HG03520 (cell line): ENCODE results near the gene GPR158.
"Not testable (repeated sequence)": the region's sequence is repeated elsewhere in the genome, so short reads cannot be mapped to it uniquely, and the experiment has no call there.

Source experiments
- ATAC-seq: cut with Tn5 transposase; IDR thresholded peaks from one replicate; pipeline ENCODE4 v1.9.1; 2021; ENCODE audit warnings: mild to moderate bottlenecking, moderate library complexity; ENCODE audit not compliant: unreplicated experiment

GPR158 gene

GRCh38 chr10:25294032-25294926 lies 119.5 kb downstream of the GPR158 start:
- ATAC-seq = no peak

GRCh38 chr10:25296324-25296723 lies 121.5 kb downstream of the GPR158 start:
- ATAC-seq = no peak

GRCh38 chr10:25297466-25297865 lies 122.7 kb downstream of the GPR158 start:
- ATAC-seq = no peak

GRCh38 chr10:25300073-25300472 lies 125.3 kb downstream of the GPR158 start:
- no peak for ATAC-seq

GRCh38 chr10:25304606-25305005 lies 129.8 kb downstream of the GPR158 start:
- ATAC-seq = no peak

GRCh38 chr10:25306386-25306785 lies 131.6 kb downstream of the GPR158 start:
- no peak for ATAC-seq

GRCh38 chr10:25308278-25308677 lies 133.5 kb downstream of the GPR158 start:
- ATAC-seq = no peak

- not testable (repeated sequence) for ATAC-seq
These were observed 142.9 kb downstream of the GPR158 start for GRCh38 chr10:25317596-25318211.

- no peak for ATAC-seq
These were observed 152.5 kb downstream of the GPR158 start for GRCh38 chr10:25327273-25327672.

- no peak for ATAC-seq
These were observed 153.6 kb downstream of the GPR158 start for GRCh38 chr10:25328361-25328760.

- not testable (repeated sequence) for ATAC-seq
These were observed 154.8 kb downstream of the GPR158 start for GRCh38 chr10:25329587-25329986.

GRCh38 chr10:25334445-25334844 lies 159.6 kb downstream of the GPR158 start:
- ATAC-seq = no peak

GRCh38 chr10:25336330-25336729 lies 161.5 kb downstream of the GPR158 start:
- no peak for ATAC-seq

GRCh38 chr10:25338271-25338670 lies 163.5 kb downstream of the GPR158 start:
- no peak for ATAC-seq

GRCh38 chr10:25339966-25340365 lies 165.2 kb downstream of the GPR158 start:
- ATAC-seq = no peak

GRCh38 chr10:25349520-25349919 lies 174.7 kb downstream of the GPR158 start:
- no peak for ATAC-seq

- no peak for ATAC-seq
These were observed 181.8 kb downstream of the GPR158 start for GRCh38 chr10:25356609-25357008.

GRCh38 chr10:25357269-25357668 lies 182.5 kb downstream of the GPR158 start:
- no peak for ATAC-seq

- no peak for ATAC-seq
These were observed 207.4 kb downstream of the GPR158 start for GRCh38 chr10:25382029-25382810.

- ATAC-seq = not testable (repeated sequence)
These were observed 208.1 kb downstream of the GPR158 start for GRCh38 chr10:25382901-25383300.

GRCh38 chr10:25383686-25384085 lies 208.9 kb downstream of the GPR158 start:
- no peak for ATAC-seq
